Testis (tissue), 2 donors: ENCODE results near the gene GLS2.

Experiments
- POLR2A ChIP-seq: fragments of 450-650 bp; IDR thresholded peaks from one replicate; pipeline ENCODE4 v1.6.1; 2017; ENCODE audit warnings: antibody characterized with exemption, mild to moderate bottlenecking, moderate library complexity
- TF ChIP-seq, protein P1 (sequence below), 3 experiments: fragments of 450-650 bp in 2 of 3; fragments of 200-600 bp in 1 of 3; sonication (generic) in 1 of 3; IDR thresholded peaks; one replicate each; pipeline ENCODE4 v1.5.1; 2016 to 2019; ENCODE audit warnings: antibody characterized with exemption in 3 of 3, mild to moderate bottlenecking in 2 of 3, moderate library complexity in 1 of 3

GRCh38 chr12:56457817-56458216 lies 30.1 kb downstream of the GLS2 start:
- TF ChIP-seq, protein P1, sequence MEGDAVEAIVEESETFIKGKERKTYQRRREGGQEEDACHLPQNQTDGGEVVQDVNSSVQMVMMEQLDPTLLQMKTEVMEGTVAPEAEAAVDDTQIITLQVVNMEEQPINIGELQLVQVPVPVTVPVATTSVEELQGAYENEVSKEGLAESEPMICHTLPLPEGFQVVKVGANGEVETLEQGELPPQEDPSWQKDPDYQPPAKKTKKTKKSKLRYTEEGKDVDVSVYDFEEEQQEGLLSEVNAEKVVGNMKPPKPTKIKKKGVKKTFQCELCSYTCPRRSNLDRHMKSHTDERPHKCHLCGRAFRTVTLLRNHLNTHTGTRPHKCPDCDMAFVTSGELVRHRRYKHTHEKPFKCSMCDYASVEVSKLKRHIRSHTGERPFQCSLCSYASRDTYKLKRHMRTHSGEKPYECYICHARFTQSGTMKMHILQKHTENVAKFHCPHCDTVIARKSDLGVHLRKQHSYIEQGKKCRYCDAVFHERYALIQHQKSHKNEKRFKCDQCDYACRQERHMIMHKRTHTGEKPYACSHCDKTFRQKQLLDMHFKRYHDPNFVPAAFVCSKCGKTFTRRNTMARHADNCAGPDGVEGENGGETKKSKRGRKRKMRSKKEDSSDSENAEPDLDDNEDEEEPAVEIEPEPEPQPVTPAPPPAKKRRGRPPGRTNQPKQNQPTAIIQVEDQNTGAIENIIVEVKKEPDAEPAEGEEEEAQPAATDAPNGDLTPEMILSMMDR (IDR thresholded peaks at IDR 0.05) = no peak
- TF ChIP-seq POLR2A = no peak
